Neural crest cell (in vitro differentiated cells): ENCODE results near the gene TMEM164. TPM values are rescaled to one million over a fixed set of nuclear protein-coding genes. Genes with fewer than 3 reads are reported as not detected.

Experiments
- DNase-seq: peaks from one replicate; pipeline ENCODE4 v3.0.0; 2021; ENCODE audit warnings: low read depth, mixed read lengths, low spot score
- H3K27ac Mint-ChIP-seq: one replicate; pipeline ENCODE4 v1.8.0; 2021; ENCODE audit warnings: mild to moderate bottlenecking, mixed read lengths; ENCODE audit not compliant: unreplicated experiment
- H3K27me3 Mint-ChIP-seq: 2 replicates; pipeline ENCODE4 v1.8.0; 2021; ENCODE audit warnings: low read depth, mild to moderate bottlenecking, mixed read lengths
- H3K36me3 Mint-ChIP-seq: 2 replicates; pipeline ENCODE4 v1.8.0; 2021; ENCODE audit warnings: low read depth, mild to moderate bottlenecking, mixed read lengths
- H3K4me1 Mint-ChIP-seq: 2 replicates; pipeline ENCODE4 v1.8.0; 2021; ENCODE audit warnings: mixed read lengths
- H3K4me3 Mint-ChIP-seq: one replicate; pipeline ENCODE4 v1.8.0; 2021; ENCODE audit warnings: mild to moderate bottlenecking, mixed read lengths
- H3K9me3 Mint-ChIP-seq: 2 replicates; pipeline ENCODE4 v1.8.0; 2021; ENCODE audit warnings: mixed read lengths
- CTCF ChIP-seq: fragments of 200-600 bp; sonication (generic); conservative IDR thresholded peaks from 2 replicates; pipeline ENCODE4 v1.5.0; 2021; ENCODE audit warnings: antibody characterized with exemption, mild to moderate bottlenecking
- total RNA-seq: library from RNA; stranded (reverse); gene quantifications from 2 replicates; pipeline ENCODE4 v1.2.1, GENCODE V29; 2021

Gene TMEM164
- total RNA-seq, 1 donor from 2014 or later = 90.2 TPM

- no peaks in the 10 kb centered on the region for H3K9me3 Mint-ChIP-seq
- no peaks in the 10 kb centered on the region for H3K36me3 Mint-ChIP-seq
- no peak overlapping the region for H3K27ac Mint-ChIP-seq
- no peak overlapping the region for H3K4me3 Mint-ChIP-seq
- H3K4me1 Mint-ChIP-seq = no peaks in the 10 kb centered on the region
- DNase-seq = no peak
- H3K27me3 Mint-ChIP-seq = no peaks in the 10 kb centered on the region
- no peak for TF ChIP-seq CTCF
These were observed 15.0 kb upstream of the TMEM164 start for GRCh38 chrX:109987884-109988283.

- H3K4me3 Mint-ChIP-seq = no peak overlapping the region
- TF ChIP-seq CTCF = no peak
- DNase-seq = no peak
- H3K27me3 Mint-ChIP-seq = no peaks in the 10 kb centered on the region
- no peak overlapping the region for H3K27ac Mint-ChIP-seq
- H3K36me3 Mint-ChIP-seq = no peaks in the 10 kb centered on the region
- H3K9me3 Mint-ChIP-seq = no peaks in the 10 kb centered on the region
- H3K4me1 Mint-ChIP-seq = no peaks in the 10 kb centered on the region
These were observed 12.2 kb upstream of the TMEM164 start for GRCh38 chrX:109990582-109991276.

- Mint-ChIP-seq H3K27ac (no peak overlapping the region), H3K4me1 (peaks cover 7% of the 10 kb centered on the region), H3K9me3 (peaks cover 2% of the 10 kb centered on the region), H3K4me3 (no peak overlapping the region), H3K27me3 (no peaks in the 10 kb centered on the region), H3K36me3 (no peaks in the 10 kb centered on the region)
- no peak for TF ChIP-seq CTCF
- DNase-seq = no peak
These were observed 10.7 kb upstream of the TMEM164 start for GRCh38 chrX:109992203-109992602.

DNA sequence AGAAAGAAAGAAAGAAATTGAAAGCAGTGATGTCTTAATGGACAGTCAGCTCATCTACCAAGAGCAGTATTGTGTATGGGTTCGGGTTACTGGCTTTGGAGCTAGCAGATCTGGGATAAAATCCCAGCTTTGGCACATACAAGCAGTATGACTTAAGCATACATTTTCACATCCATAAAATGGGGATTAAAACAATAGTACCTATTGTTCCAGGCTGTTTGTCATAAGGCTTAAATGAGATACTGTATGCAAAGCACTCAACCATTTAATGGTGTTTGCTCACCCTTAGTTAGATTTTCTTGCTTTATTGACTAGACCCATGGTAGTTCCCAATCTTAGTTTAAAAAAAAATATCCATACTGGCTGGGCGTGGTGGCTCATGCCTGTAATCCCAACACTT, 7.8 kb upstream of the TMEM164 start:
- Mint-ChIP-seq H3K9me3 (peaks cover 2% of the 10 kb centered on the region), H3K4me1 (peaks cover 12% of the 10 kb centered on the region), H3K27ac (no peak overlapping the region), H3K4me3 (no peak overlapping the region), H3K27me3 (no peaks in the 10 kb centered on the region), H3K36me3 (no peaks in the 10 kb centered on the region)
- DNase-seq = no peak
- no peak for TF ChIP-seq CTCF

- peaks cover 22% of the 10 kb centered on the region for H3K4me1 Mint-ChIP-seq
- no peak for TF ChIP-seq CTCF
- peaks cover 2% of the 10 kb centered on the region for H3K9me3 Mint-ChIP-seq
- no peaks in the 10 kb centered on the region for H3K27me3 Mint-ChIP-seq
- no peaks in the 10 kb centered on the region for H3K36me3 Mint-ChIP-seq
- DNase-seq = no peak
- peak overlapping the region; percentile 69 for H3K27ac Mint-ChIP-seq
- H3K4me3 Mint-ChIP-seq = peak overlapping the region; percentile 2
These were observed 5.0 kb upstream of the TMEM164 start for GRCh38 chrX:109997786-109998452.
